Measurements from ENCODE around the gene HTR5A. TPM values are rescaled to one million over a fixed set of nuclear protein-coding genes. Genes with fewer than 3 reads are reported as not detected.

Gene HTR5A
- polyA plus RNA-seq, 2 donors = not detected

GRCh38 chr7:155129789-155130188 is 59.7 kb downstream of the HTR5A start:
- peaks cover 0 to 2% of the 10 kb centered on the region in 2 donors for H3K4me1 ChIP-seq (ENCODE audit: control insufficient read depth in 2 of 2, insufficient read depth in 2 of 2, low read length in 1 of 2)
- 81 to 86% methylated on average over 7 of the region's 7 CpGs for WGBS, 2 donors
- H3K36me3 ChIP-seq (ENCODE audit: control insufficient read depth in 2 of 2, insufficient read depth in 2 of 2, low read length in 1 of 2) = no peaks in the 10 kb centered on the region
- H3K27me3 ChIP-seq (ENCODE audit: control insufficient read depth in 1 of 2, insufficient read depth in 2 of 2, low read length in 2 of 2) = no peaks in the 10 kb centered on the region
- peaks cover 0 to 3% of the 10 kb centered on the region in 2 donors for H3K9me3 ChIP-seq (ENCODE audit: control insufficient read depth in 2 of 2, insufficient read depth in 1 of 2, low read depth in 1 of 2, low read length in 1 of 2)
- no peak overlapping the region for H3K4me3 ChIP-seq (ENCODE audit: low read depth in 1 of 2, low read length in 2 of 2)
- H3K27ac ChIP-seq (ENCODE audit: low read depth in 2 of 2, low read length in 1 of 2) = no peak overlapping the region

DNA sequence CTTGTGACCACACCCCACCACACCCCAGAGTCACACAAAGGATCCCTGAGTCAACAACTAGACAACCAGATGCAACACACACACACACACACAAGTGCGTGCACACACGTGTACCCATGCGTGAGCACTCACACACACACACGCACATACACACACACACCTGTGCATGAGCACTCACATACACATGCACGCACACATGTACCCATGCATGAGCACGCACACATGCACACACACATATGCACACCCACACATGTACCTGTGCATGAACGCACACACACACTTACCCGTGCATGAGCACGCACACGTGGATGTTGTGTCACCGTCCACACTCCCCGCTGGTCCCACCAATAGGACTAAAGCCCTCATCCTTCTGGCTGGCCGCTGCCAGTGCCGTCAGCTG is 60.4 kb downstream of the HTR5A start:
- Histone ChIP-seq H3K4me1 (ENCODE audit: control insufficient read depth in 2 of 2, insufficient read depth in 2 of 2, low read length in 1 of 2) (peaks cover 0 to 2% of the 10 kb centered on the region in 2 donors), H3K27me3 (ENCODE audit: control insufficient read depth in 1 of 2, insufficient read depth in 2 of 2, low read length in 2 of 2) (no peaks in the 10 kb centered on the region), H3K36me3 (ENCODE audit: control insufficient read depth in 2 of 2, insufficient read depth in 2 of 2, low read length in 1 of 2) (no peaks in the 10 kb centered on the region), H3K4me3 (ENCODE audit: low read depth in 1 of 2, low read length in 2 of 2) (no peak overlapping the region), H3K27ac (ENCODE audit: low read depth in 2 of 2, low read length in 1 of 2) (no peak overlapping the region), H3K9me3 (ENCODE audit: control insufficient read depth in 2 of 2, insufficient read depth in 1 of 2, low read depth in 1 of 2, low read length in 1 of 2) (peaks cover 0 to 3% of the 10 kb centered on the region in 2 donors)
- WGBS, 2 donors = 93 to 96% methylated on average over 14 of the region's 14 CpGs

DNA sequence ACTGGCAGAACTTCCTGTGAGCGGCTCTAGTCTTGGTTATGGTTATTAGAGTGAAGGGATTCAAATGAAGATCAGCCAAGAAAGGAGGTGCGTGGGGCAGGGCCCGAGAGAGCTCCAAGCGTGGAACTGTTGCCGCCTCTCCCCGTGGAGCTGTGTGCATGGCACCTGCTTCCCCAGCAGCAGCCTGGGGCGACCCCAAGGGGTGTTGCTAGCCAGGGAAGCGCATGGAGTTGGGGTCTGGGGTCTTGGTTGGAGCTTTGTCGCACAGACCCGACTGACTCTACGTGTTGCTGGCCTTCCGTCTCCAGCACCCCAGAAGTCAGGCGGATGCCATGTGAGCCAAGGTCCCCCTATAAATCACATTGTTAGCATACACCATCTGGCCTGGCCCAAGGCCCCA is 61.0 kb downstream of the HTR5A start:
- H3K27ac ChIP-seq (ENCODE audit: low read depth in 2 of 2, low read length in 1 of 2) = no peak overlapping the region
- 89% methylated on average over 13 of the region's 13 CpGs for WGBS, 2 donors
- H3K4me3 ChIP-seq (ENCODE audit: low read depth in 1 of 2, low read length in 2 of 2) = no peak overlapping the region
- H3K9me3 ChIP-seq (ENCODE audit: control insufficient read depth in 2 of 2, insufficient read depth in 1 of 2, low read depth in 1 of 2, low read length in 1 of 2) = peaks cover 0 to 3% of the 10 kb centered on the region in 2 donors
- H3K4me1 ChIP-seq (ENCODE audit: control insufficient read depth in 2 of 2, insufficient read depth in 2 of 2, low read length in 1 of 2) = peaks cover 0 to 2% of the 10 kb centered on the region in 2 donors
- H3K27me3 ChIP-seq (ENCODE audit: control insufficient read depth in 1 of 2, insufficient read depth in 2 of 2, low read length in 2 of 2) = no peaks in the 10 kb centered on the region
- H3K36me3 ChIP-seq (ENCODE audit: control insufficient read depth in 2 of 2, insufficient read depth in 2 of 2, low read length in 1 of 2) = no peaks in the 10 kb centered on the region

DNA sequence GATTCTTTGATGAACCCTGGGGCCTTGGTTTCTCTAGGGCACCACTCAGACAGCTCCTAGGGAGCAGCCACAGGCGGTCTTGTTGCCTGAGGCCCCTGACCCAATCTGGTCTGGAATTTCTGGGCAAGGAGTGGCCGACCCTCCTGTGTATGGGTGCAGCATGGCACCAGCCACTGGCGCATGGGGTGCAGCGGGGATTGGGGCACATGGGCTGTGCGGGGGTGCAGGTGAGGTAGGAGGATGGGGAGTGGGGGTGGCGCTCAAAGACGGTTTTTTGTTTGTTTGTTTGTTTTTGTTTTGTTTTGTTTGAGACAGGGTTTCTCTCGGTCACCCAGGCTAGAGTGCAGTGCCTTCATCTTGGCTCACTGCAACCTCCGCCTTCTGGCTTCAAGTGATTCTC is 62.3 kb downstream of the HTR5A start:
- Histone ChIP-seq H3K27ac (ENCODE audit: low read depth in 2 of 2, low read length in 1 of 2) (no peak overlapping the region), H3K27me3 (ENCODE audit: control insufficient read depth in 1 of 2, insufficient read depth in 2 of 2, low read length in 2 of 2) (no peaks in the 10 kb centered on the region), H3K4me1 (ENCODE audit: control insufficient read depth in 2 of 2, insufficient read depth in 2 of 2, low read length in 1 of 2) (peaks cover 0 to 2% of the 10 kb centered on the region in 2 donors), H3K36me3 (ENCODE audit: control insufficient read depth in 2 of 2, insufficient read depth in 2 of 2, low read length in 1 of 2) (no peaks in the 10 kb centered on the region), H3K4me3 (ENCODE audit: low read depth in 1 of 2, low read length in 2 of 2) (no peak overlapping the region), H3K9me3 (ENCODE audit: control insufficient read depth in 2 of 2, insufficient read depth in 1 of 2, low read depth in 1 of 2, low read length in 1 of 2) (peaks cover under 1 to 5% of the 10 kb centered on the region in 2 donors)
- 83 to 86% methylated on average over 9 of the region's 9 CpGs for WGBS, 2 donors

- 51 to 55% methylated on average over 4 of the region's 4 CpGs for whole genome bisulfite sequencing, 2 donors
- H3K27ac ChIP-seq (ENCODE audit: low read depth in 2 of 2, low read length in 1 of 2) = no peak overlapping the region
- H3K4me1 ChIP-seq (ENCODE audit: control insufficient read depth in 2 of 2, insufficient read depth in 2 of 2, low read length in 1 of 2) = no peaks in the 10 kb centered on the region
- peaks cover 2 to 3% of the 10 kb centered on the region in 2 donors for H3K9me3 ChIP-seq (ENCODE audit: control insufficient read depth in 2 of 2, insufficient read depth in 1 of 2, low read depth in 1 of 2, low read length in 1 of 2)
- H3K4me3 ChIP-seq (ENCODE audit: low read depth in 1 of 2, low read length in 2 of 2) = no peak overlapping the region
- no peaks in the 10 kb centered on the region for H3K36me3 ChIP-seq (ENCODE audit: control insufficient read depth in 2 of 2, insufficient read depth in 2 of 2, low read length in 1 of 2)
- no peaks in the 10 kb centered on the region for H3K27me3 ChIP-seq (ENCODE audit: control insufficient read depth in 1 of 2, insufficient read depth in 2 of 2, low read length in 2 of 2)
These were observed 66.6 kb downstream of the HTR5A start for GRCh38 chr7:155136619-155137243.

Other genes starting within 250 kb of the HTR5A start
- gene PAXIP1, start 67.2 kb upstream of the HTR5A start, polyA plus RNA-seq = 1 to 10 TPM; 4.8 to 5.2 TPM
- gene INSIG1, start 227.6 kb downstream of the HTR5A start, polyA plus RNA-seq = 10 to 100 TPM; 17.7 to 40.3 TPM